Ovary (tissue), 9 donors: ENCODE results near the gene CREB3L1. TPM values are rescaled to one million over a fixed set of nuclear protein-coding genes. Genes with fewer than 3 reads are reported as not detected.
"Not testable (repeated sequence)": the region's sequence is repeated elsewhere in the genome, so short reads cannot be mapped to it uniquely, and the experiment has no call there.

Source experiments
- DNase-seq, 5 donors: peaks; one replicate each; pipeline ENCODE4 v3.0.0-alpha.2; 2019 to 2020
- H3K27ac ChIP-seq, 2 donors: fragments of 200-600 bp; one replicate each; pipeline versions ENCODE4 v1.5.1 to v1.8.0; 2019 to 2022
- H3K27me3 ChIP-seq: fragments of 200-600 bp; one replicate; pipeline ENCODE4 v1.8.0; 2022
- H3K36me3 ChIP-seq: fragments of 200-600 bp; sonication (generic); one replicate; pipeline ENCODE4 v1.5.1; 2019
- H3K4me1 ChIP-seq: one replicate; pipeline ENCODE4 v1.8.1; 2013; ENCODE audit warnings: mild to moderate bottlenecking, moderate library complexity; ENCODE audit not compliant: insufficient read depth
- H3K4me3 ChIP-seq: fragments of 200-600 bp; sonication (generic); one replicate; pipeline ENCODE4 v1.5.1; 2017
- H3K9me3 ChIP-seq, 2 donors: fragments of 200-600 bp in 1 of 2; sonication (generic) in 1 of 2; one replicate each; pipeline versions ENCODE4 v1.5.1 to v1.8.1; 2013 to 2019; ENCODE audit warnings: mild to moderate bottlenecking in 1 of 2, moderate library complexity in 1 of 2
- CTCF ChIP-seq, 3 donors: fragments of 450-650 bp in 2 of 3; fragments of 200-600 bp in 1 of 3; IDR thresholded peaks; one replicate each; pipeline versions ENCODE4 v1.5.1 to v1.8.0; 2016 to 2022; ENCODE audit warnings: antibody characterized with exemption in 3 of 3, mild to moderate bottlenecking in 1 of 3
- EP300 ChIP-seq: sonication (generic); formaldehyde crosslinking; IDR thresholded peaks from one replicate; pipeline ENCODE4 v1.6.1; 2017; ENCODE audit warnings: antibody characterized with exemption
- POLR2A ChIP-seq: fragments of 450-650 bp; IDR thresholded peaks from one replicate; pipeline ENCODE4 v1.6.1; 2017; ENCODE audit warnings: antibody characterized with exemption, mild to moderate bottlenecking, moderate library complexity
- WGBS, 3 donors: extraction: QIAGEN DNeasy Blood & Tissue Kit in 1 of 3; methylation state at CpG; one replicate each; pipeline versions ENCODE4 v1.1.5 to v1.1.7; 2013 to 2017; 5-methylcytosine and 5-hydroxymethylcytosine counted together
- intact Hi-C, 4 donors: fragments of 100-400 bp; cut with DNase I; formaldehyde crosslinking; loops; one replicate each; pipeline versions ENCODE4 v1.11.0 to v1.15.1; 2022 to 2023
- polyA plus RNA-seq, 2 donors: library from polyadenylated mRNA; stranded (reverse); fragments of 200-250 nt in 1 of 2; fragments of 350-450 nt in 1 of 2; fragmentation: Illumina TruSeq in 1 of 2; extraction: RNeasy Lipid Tissue Mini Kit (QIAGEN cat#74804) in 1 of 2; gene quantifications; one replicate each; pipeline ENCODE4 v1.2.3, GENCODE V29; 2013 to 2014
- total RNA-seq, 7 donors: library from RNA; depleted of rRNA in 2 of 7; stranded (reverse); fragments of >200 nt in 2 of 7; fragmentation: NEBNext Ultra II Directional in 3 of 7; extraction: Animal tissue kit (Norgen Biotek cat#: 25700) in 3 of 7; gene quantifications; one replicate each; pipeline versions ENCODE4 v1.1.0 to v1.2.4, GENCODE V29; 2016 to 2023
- donor health status: DM: no; HTN: no; CAD: no; lungs with moderate emphysema.
- donor health status: DM: no; HTN: no; CAD: no.
- donor health status: Bipolar disorder and iron deficiency.
- donor health status: DM: yes; HTN: yes; CAD: no.
- donor health status: DM: no; HTN: no; CAD: no.
- donor health status: DM: yes; HTN: yes; CAD: no.

The CREB3L1 gene
- total and polyA plus RNA-seq, 9 donors: 1.7 to 63.0 (median 7.5) TPM

GRCh38 chr11:46253258-46254132 lies 24.0 kb upstream of the CREB3L1 start:
- H3K4me1 ChIP-seq: no peaks in the 10 kb centered on the region
- WGBS, 3 donors: 91 to 94% (median 91%) methylated on average over 13 of the region's 13 CpGs
- DNase-seq: no peak
- H3K9me3 ChIP-seq: no peaks in the 10 kb centered on the region
- no peaks in the 10 kb centered on the region for H3K27me3 ChIP-seq
- H3K27ac ChIP-seq: no peak overlapping the region
- TF ChIP-seq EP300: no peak
- TF ChIP-seq CTCF (IDR thresholded peaks at IDR 0.05): no peak
- no peak for TF ChIP-seq POLR2A
- no peak overlapping the region for H3K4me3 ChIP-seq
- H3K36me3 ChIP-seq: no peaks in the 10 kb centered on the region
- intact Hi-C loops: no loop called here

- H3K9me3 ChIP-seq: no peaks in the 10 kb centered on the region
- no peak overlapping the region for H3K4me3 ChIP-seq
- no peak for TF ChIP-seq EP300
- TF ChIP-seq POLR2A: no peak
- TF ChIP-seq CTCF (IDR thresholded peaks at IDR 0.05): no peak
- no peaks in the 10 kb centered on the region for H3K36me3 ChIP-seq
- no peak for DNase-seq
- intact Hi-C loops: no loop called here
- no peak overlapping the region for H3K27ac ChIP-seq
- no peaks in the 10 kb centered on the region for H3K27me3 ChIP-seq
- H3K4me1 ChIP-seq: no peaks in the 10 kb centered on the region
- 80 to 89% (median 83%) methylated on average over 9 of the region's 9 CpGs for WGBS, 3 donors
Observed at GRCh38 chr11:46254133-46254491, 23.4 kb upstream of the CREB3L1 start.

- no peaks in the 10 kb centered on the region for H3K9me3 ChIP-seq
- H3K4me1 ChIP-seq: no peaks in the 10 kb centered on the region
- H3K36me3 ChIP-seq: no peaks in the 10 kb centered on the region
- 96 to 97% (median 96%) methylated on average over 3 of the region's 3 CpGs for WGBS, 3 donors
- intact Hi-C loops: no loop called here
- TF ChIP-seq POLR2A (no peak), EP300 (no peak), CTCF (IDR thresholded peaks at IDR 0.05) (no peak)
- no peak overlapping the region for H3K4me3 ChIP-seq
- H3K27ac ChIP-seq: no peak overlapping the region
- H3K27me3 ChIP-seq: no peaks in the 10 kb centered on the region
- no peak for DNase-seq
Observed at GRCh38 chr11:46256540-46257001, 20.9 kb upstream of the CREB3L1 start.

GRCh38 chr11:46259347-46259746 lies 18.1 kb upstream of the CREB3L1 start:
- H3K4me3 ChIP-seq, intact Hi-C loops, H3K9me3 ChIP-seq: not testable (repeated sequence)

GRCh38 chr11:46259971-46260560 lies 17.4 kb upstream of the CREB3L1 start:
- WGBS, 3 donors: 81 to 83% (median 81%) methylated on average over 9 to 10 of the region's 10 CpGs
- no peaks in the 10 kb centered on the region for H3K4me1 ChIP-seq
- DNase-seq: no peak
- intact Hi-C loops: no loop called here
- H3K4me3 ChIP-seq: no peak overlapping the region
- H3K27me3 ChIP-seq: no peaks in the 10 kb centered on the region
- no peaks in the 10 kb centered on the region for H3K36me3 ChIP-seq
- TF ChIP-seq POLR2A (no peak), EP300 (no peak), CTCF (IDR thresholded peaks at IDR 0.05) (no peak)
- no peak overlapping the region for H3K27ac ChIP-seq
- no peaks in the 10 kb centered on the region for H3K9me3 ChIP-seq

More at GRCh38 chr11:46259347-46259746, 18.1 kb upstream of the CREB3L1 start:
- not testable (repeated sequence) for H3K4me1 ChIP-seq, H3K27ac ChIP-seq, H3K36me3 ChIP-seq, DNase-seq, H3K27me3 ChIP-seq
- 77 to 90% (median 89%) methylated on average over 5 of the region's 5 CpGs for WGBS, 3 donors
